Activated CD4-positive, alpha-beta T cell treated with anti-CD3 and anti-CD28 coated beads, Interleukin-2, amount 10 ng/mL, durations not matched to agents 7 days and 5 days (primary cell): ENCODE data around the gene WDR64. TPM values are rescaled to one million over a fixed set of nuclear protein-coding genes. Genes with fewer than 3 reads are reported as not detected.

Experiments
- CTCF ChIA-PET: fragments of 350-600 bp; sonication (Branson Sonifier 250); formaldehyde crosslinking; loops from one replicate; lab custom pipeline; 2021; ENCODE audit warnings: antibody characterized with exemption; lab: Charles Lee
- POLR2A ChIA-PET: fragments of 350-600 bp; sonication (Branson Sonifier 250); formaldehyde crosslinking; loops from one replicate; lab custom pipeline; 2021; ENCODE audit warnings: antibody characterized with exemption; lab: Charles Lee
- DNase-seq: peaks from one replicate; pipeline ENCODE4 v3.0.0-alpha.2; 2020
- H3K27ac Mint-ChIP-seq: one replicate; pipeline ENCODE4 v1.8.0; 2021; ENCODE audit warnings: mild to moderate bottlenecking, moderate library complexity, mixed read lengths
- H3K27me3 Mint-ChIP-seq: one replicate; pipeline ENCODE4 v1.8.0; 2021; ENCODE audit warnings: mixed read lengths
- H3K36me3 Mint-ChIP-seq: one replicate; pipeline ENCODE4 v1.8.0; 2021; ENCODE audit warnings: low read depth, mixed read lengths
- H3K4me1 Mint-ChIP-seq: one replicate; pipeline ENCODE4 v1.8.0; 2021; ENCODE audit warnings: mixed read lengths
- H3K4me3 Mint-ChIP-seq: one replicate; pipeline ENCODE4 v1.8.0; 2021; ENCODE audit warnings: mild to moderate bottlenecking, moderate library complexity, mixed read lengths
- H3K9me3 Mint-ChIP-seq: one replicate; pipeline ENCODE4 v1.8.0; 2021; ENCODE audit warnings: mixed read lengths
- total RNA-seq, 2 experiments: library from RNA; stranded (reverse); gene quantifications; one replicate each; pipeline ENCODE4 v1.2.3, GENCODE V29; 2021

WDR64 gene
- total RNA-seq, 2 experiments from 2014 or later, result 0.21 to 0.22 TPM

GRCh38 chr1:241637046-241637590 lies 15.0 kb upstream of the WDR64 start:
- ChIA-PET CTCF (interaction anchor here (1.4 kb wide), 1 partner anchor 10 kb away, joined by 4 read pairs; no protein-coding TSS in a partner anchor), POLR2A (no interaction called here)
- Mint-ChIP-seq H3K36me3 (peaks cover 37% of the 10 kb centered on the region), H3K9me3 (no peaks in the 10 kb centered on the region), H3K27me3 (no peaks in the 10 kb centered on the region), H3K4me1 (peaks cover 50% of the 10 kb centered on the region), H3K4me3 (no peak overlapping the region), H3K27ac (no peak overlapping the region)
- no peak for DNase-seq

DNA sequence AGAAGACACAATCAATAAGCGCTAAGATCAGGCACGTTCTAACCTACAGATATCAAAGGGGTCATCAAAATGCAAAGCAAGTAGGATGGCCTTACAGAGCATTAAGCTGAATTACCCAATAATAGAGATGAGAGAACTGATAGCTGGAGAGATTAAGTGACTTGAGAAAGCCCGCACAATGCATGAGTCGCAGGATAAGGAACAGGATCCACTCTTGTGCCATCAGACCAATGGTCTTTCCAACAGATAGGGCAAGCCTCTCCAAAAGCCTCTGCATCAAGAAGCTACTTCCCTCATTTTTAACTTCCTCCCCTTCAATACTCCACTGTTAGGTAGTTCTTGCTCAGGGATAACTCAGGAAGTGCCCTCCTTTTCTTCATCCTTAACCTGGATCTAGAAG lies 14.5 kb upstream of the WDR64 start:
- Mint-ChIP-seq H3K9me3 (peaks cover 3% of the 10 kb centered on the region), H3K27me3 (no peaks in the 10 kb centered on the region), H3K36me3 (peaks cover 38% of the 10 kb centered on the region), H3K4me3 (peak overlapping the region; percentile 85), H3K4me1 (peaks cover 48% of the 10 kb centered on the region), H3K27ac (no peak overlapping the region)
- DNase-seq, result no peak
- ChIA-PET POLR2A (no interaction called here), CTCF (interaction anchor here (1.4 kb wide), 1 partner anchor 10 kb away, joined by 4 read pairs; no protein-coding TSS in a partner anchor)

DNA sequence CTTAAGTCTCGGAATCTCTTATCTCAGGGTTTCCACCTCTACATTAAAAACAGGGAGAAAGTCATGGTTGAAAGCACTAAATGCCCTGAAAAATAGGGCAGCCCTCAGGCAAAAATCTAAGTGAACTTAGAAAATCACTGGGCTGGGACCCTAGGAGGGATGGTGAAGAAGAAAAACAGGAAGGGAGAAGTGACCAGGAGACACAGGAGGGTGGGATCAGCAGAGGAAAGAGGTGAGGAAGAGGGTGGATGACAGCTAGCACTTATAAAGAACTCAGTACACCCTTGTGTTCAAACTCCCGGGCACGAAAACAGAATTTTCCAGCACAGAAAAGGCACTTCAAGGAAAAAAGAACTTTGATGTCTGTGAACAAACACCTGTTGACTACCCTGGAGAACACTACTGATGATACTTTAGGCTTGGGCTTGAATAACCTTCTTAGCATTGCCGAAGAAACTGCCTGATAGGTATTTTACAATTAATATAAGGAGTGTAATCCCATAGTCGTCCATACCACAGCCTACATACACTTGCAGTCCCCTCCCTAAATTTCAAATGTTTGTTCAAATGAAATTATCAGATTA lies 13.9 kb upstream of the WDR64 start:
- Mint-ChIP-seq H3K36me3 (peaks cover 38% of the 10 kb centered on the region), H3K4me1 (peaks cover 48% of the 10 kb centered on the region), H3K4me3 (peak overlapping the region; percentile 85), H3K27me3 (no peaks in the 10 kb centered on the region), H3K27ac (peak overlapping the region; percentile 73), H3K9me3 (peaks cover 4% of the 10 kb centered on the region)
- DNase-seq, result no peak
- ChIA-PET CTCF (no interaction called here), POLR2A (no interaction called here)

DNA sequence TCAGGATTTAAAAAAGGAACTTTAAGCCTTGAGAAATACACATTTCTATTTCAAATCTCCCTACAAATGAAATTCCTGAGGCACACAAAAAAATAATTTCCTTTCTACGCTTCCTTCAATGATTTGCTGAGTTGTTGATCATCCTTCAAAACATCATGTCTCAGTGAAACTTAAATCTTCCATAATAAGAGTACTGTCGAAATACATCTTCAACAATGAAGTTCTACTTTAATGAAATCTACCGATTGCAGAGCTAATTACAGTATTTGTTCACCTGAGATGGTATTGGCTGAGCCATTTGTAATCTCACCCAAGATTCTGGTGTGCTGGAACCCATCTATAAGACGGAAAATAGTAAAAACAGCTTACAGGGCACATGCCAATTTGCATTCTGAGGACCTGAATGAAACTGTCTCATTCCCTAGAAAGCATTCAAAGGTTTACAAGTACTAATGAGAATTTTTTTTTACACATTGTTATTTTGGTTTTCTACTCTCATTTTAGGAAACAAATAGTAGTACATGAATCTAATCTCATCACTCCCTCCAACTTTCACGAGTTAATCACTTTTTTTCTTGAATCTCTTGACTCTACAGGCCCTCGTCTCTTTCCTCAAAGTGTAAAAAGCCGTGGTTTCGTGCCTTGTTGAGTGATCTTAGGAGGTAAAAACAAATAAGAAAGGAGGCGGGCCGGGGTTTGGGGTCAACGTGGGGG lies 13.0 kb upstream of the WDR64 start:
- Mint-ChIP-seq H3K36me3 (peaks cover 37% of the 10 kb centered on the region), H3K9me3 (peaks cover 5% of the 10 kb centered on the region), H3K4me3 (peak overlapping the region; percentile 85), H3K4me1 (peaks cover 49% of the 10 kb centered on the region), H3K27me3 (no peaks in the 10 kb centered on the region), H3K27ac (peak overlapping the region; percentile 94)
- CTCF ChIA-PET, result no interaction called here
- POLR2A ChIA-PET, result no interaction called here
- DNase-seq, result no peak

- peak; percentile 44 for DNase-seq
- peaks cover 5% of the 10 kb centered on the region for H3K9me3 Mint-ChIP-seq
- POLR2A ChIA-PET, result no interaction called here
- CTCF ChIA-PET, result interaction anchor here (0.7 to 2.1 kb wide), 2 partner anchors 13 kb away, joined by 4 to 6 read pairs; no protein-coding TSS in a partner anchor
- H3K36me3 Mint-ChIP-seq, result peaks cover 31% of the 10 kb centered on the region
- no peaks in the 10 kb centered on the region for H3K27me3 Mint-ChIP-seq
- peak overlapping the region; percentile 85 for H3K4me3 Mint-ChIP-seq
- peak overlapping the region; percentile 94 for H3K27ac Mint-ChIP-seq
- H3K4me1 Mint-ChIP-seq, result peaks cover 45% of the 10 kb centered on the region
These were observed 12.4 kb upstream of the WDR64 start for GRCh38 chr1:241639623-241640148.

GRCh38 chr1:241640149-241640866 lies 11.8 kb upstream of the WDR64 start, which contains the start of the genes CHML and OPN3:
Gene CHML, minus strand, starts transcription at chr1:241640369. Its CDS starts 4,603 bp downstream, at chr1:241635766.
Gene OPN3, minus strand, starts transcription at chr1:241640369. Its CDS starts 115 bp downstream, at chr1:241640254.
- H3K27me3 Mint-ChIP-seq, result no peaks in the 10 kb centered on the region
- ChIA-PET POLR2A (interaction anchor here (0.9 kb wide), 1 partner anchor 37 kb away, joined by 3 read pairs; no protein-coding TSS in a partner anchor), CTCF (interaction anchor here (0.7 to 2.1 kb wide), 3 partner anchors 13 to 30 kb away, joined by 3 to 6 read pairs (median 4); no protein-coding TSS in a partner anchor)
- H3K4me3 Mint-ChIP-seq, result peak within 1 kb of the TSS; percentile 85
- peaks cover 42% of the 10 kb centered on the region for H3K4me1 Mint-ChIP-seq
- peak within 1 kb of the TSS; percentile 94 for H3K27ac Mint-ChIP-seq
- H3K36me3 Mint-ChIP-seq, result peaks cover 25% of the 10 kb centered on the region
- H3K9me3 Mint-ChIP-seq, result peaks cover 5% of the 10 kb centered on the region
- DNase-seq, result peak; percentile 90

GRCh38 chr1:241640867-241641622 lies 11.0 kb upstream of the WDR64 start:
- H3K27me3 Mint-ChIP-seq, result peaks cover 3% of the 10 kb centered on the region
- peaks cover 19% of the 10 kb centered on the region for H3K36me3 Mint-ChIP-seq
- peak overlapping the region; percentile 83 for H3K27ac Mint-ChIP-seq
- H3K4me1 Mint-ChIP-seq, result peaks cover 37% of the 10 kb centered on the region
- CTCF ChIA-PET, result interaction anchor here (0.8 to 2.1 kb wide), 3 partner anchors 10 to 30 kb away, joined by 3 to 6 read pairs (median 4); no protein-coding TSS in a partner anchor
- H3K4me3 Mint-ChIP-seq, result peak overlapping the region; percentile 70
- DNase-seq, result no peak
- POLR2A ChIA-PET, result interaction anchor here (0.9 kb wide), 1 partner anchor 36 kb away, joined by 3 read pairs; no protein-coding TSS in a partner anchor
- peaks cover 5% of the 10 kb centered on the region for H3K9me3 Mint-ChIP-seq

DNA sequence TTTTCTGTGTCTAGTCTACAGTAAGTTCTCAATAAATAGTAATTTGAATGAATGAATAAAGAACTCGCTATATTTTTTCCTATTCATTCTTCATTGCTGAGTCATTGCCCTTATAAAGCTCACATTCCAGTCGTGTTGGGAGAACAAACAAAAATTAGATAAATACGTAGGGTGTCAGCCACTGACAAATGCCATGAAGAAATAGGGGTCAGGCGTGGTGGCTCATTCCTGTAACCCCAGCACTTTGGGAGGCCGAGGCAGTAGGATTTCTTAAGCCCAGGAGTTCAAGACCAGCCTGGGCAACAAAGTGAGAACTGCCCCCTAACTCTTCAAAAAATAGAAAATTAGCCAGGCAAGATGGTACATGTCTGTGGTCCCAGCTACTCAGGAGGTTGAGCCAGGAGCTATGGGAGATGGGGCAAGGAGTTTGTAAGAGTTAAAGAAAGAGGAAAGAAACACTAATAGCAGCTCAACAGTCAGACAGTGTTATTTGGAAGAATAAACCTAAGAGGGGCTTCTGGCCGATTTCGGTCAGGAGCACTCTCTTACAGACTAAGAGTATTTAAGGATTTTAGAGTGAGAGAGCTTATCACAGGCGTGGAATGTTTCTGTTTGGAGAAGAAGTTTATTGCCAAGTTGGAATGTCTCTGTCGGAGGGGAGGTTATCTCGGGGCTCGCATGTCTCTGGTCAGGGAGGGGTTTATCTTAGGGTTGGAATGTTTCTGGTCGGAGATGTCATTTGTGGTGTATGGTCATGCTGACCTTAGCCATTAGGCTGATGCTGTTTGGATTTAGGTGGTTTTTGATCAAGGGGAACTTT lies 10.1 kb upstream of the WDR64 start:
- Mint-ChIP-seq H3K4me3 (no peak overlapping the region), H3K27me3 (peaks cover 3% of the 10 kb centered on the region), H3K36me3 (peaks cover 16% of the 10 kb centered on the region), H3K4me1 (peaks cover 31% of the 10 kb centered on the region), H3K27ac (peak overlapping the region; percentile 20), H3K9me3 (peaks cover 5% of the 10 kb centered on the region)
- ChIA-PET POLR2A (no interaction called here), CTCF (interaction anchor here (1.3 to 2.1 kb wide), 2 partner anchors 9 to 11 kb away, joined by 4 to 6 read pairs; no protein-coding TSS in a partner anchor)
- DNase-seq, result no peak

DNA sequence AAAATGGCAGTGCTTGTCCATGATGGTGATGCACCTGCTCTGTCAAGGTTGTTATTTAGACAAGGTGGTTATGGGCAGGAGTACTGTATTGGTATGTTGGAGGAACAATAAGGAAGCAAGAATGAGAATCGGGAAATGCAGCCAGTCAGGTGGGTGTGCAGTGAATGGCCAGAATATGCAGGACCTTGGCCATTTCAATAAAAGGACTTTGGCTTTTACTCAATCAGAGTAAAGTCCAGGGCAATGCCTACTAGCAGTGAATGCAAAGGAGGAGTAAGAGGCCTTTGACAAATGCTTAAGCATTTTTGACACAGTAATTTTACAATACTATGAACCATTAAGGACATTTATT lies 9.5 kb upstream of the WDR64 start:
- Mint-ChIP-seq H3K27me3 (peaks cover 3% of the 10 kb centered on the region), H3K27ac (peak overlapping the region; percentile 20), H3K36me3 (peaks cover 11% of the 10 kb centered on the region), H3K4me1 (peaks cover 25% of the 10 kb centered on the region), H3K9me3 (peaks cover 5% of the 10 kb centered on the region), H3K4me3 (no peak overlapping the region)
- ChIA-PET CTCF (interaction anchor here (1.3 kb wide), 1 partner anchor 8 kb away, joined by 4 read pairs; no protein-coding TSS in a partner anchor), POLR2A (no interaction called here)
- no peak for DNase-seq

- H3K9me3 Mint-ChIP-seq, result peaks cover 5% of the 10 kb centered on the region
- H3K36me3 Mint-ChIP-seq, result peaks cover 3% of the 10 kb centered on the region
- ChIA-PET POLR2A (no interaction called here), CTCF (interaction anchor here (0.9 kb wide), 1 partner anchor 10 kb away, joined by 3 read pairs; no protein-coding TSS in a partner anchor)
- no peak for DNase-seq
- no peak overlapping the region for H3K4me3 Mint-ChIP-seq
- peaks cover 3% of the 10 kb centered on the region for H3K27me3 Mint-ChIP-seq
- no peak overlapping the region for H3K27ac Mint-ChIP-seq
- H3K4me1 Mint-ChIP-seq, result peaks cover 10% of the 10 kb centered on the region
These were observed 7.8 kb upstream of the WDR64 start for GRCh38 chr1:241644259-241644658.

DNA sequence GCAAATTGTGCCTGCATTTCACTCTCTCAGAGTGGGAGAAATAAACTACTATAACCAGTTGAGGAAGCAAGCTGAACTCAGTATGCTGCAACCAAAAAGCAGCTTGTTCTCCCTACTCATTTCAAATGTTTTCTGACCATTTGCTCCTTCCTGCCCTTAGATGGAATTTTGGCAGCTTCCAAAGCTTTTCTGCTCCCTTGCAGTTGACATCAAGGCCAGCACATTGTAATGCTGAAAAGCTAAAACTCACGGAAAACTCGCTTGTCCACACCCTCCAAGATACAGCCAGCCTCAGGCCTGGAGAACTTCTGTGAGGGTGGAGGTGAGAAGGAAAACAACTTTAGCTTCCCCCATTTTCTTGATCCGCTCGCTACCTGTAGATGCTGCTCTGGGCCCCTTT lies 6.9 kb upstream of the WDR64 start:
- peaks cover 3% of the 10 kb centered on the region for H3K27me3 Mint-ChIP-seq
- DNase-seq, result no peak
- H3K4me3 Mint-ChIP-seq, result no peak overlapping the region
- ChIA-PET POLR2A (no interaction called here), CTCF (no interaction called here)
- H3K36me3 Mint-ChIP-seq, result peaks cover 3% of the 10 kb centered on the region
- H3K4me1 Mint-ChIP-seq, result peaks cover 10% of the 10 kb centered on the region
- H3K27ac Mint-ChIP-seq, result no peak overlapping the region
- peaks cover 5% of the 10 kb centered on the region for H3K9me3 Mint-ChIP-seq
